Posterior vena cava (tissue), 2 donors: ENCODE measurements around the gene TMEM119. TPM values are rescaled to one million over a fixed set of nuclear protein-coding genes. Genes with fewer than 3 reads are reported as not detected.

Experiments used
- DNase-seq: peaks from one replicate; pipeline ENCODE4 v3.0.0-alpha.2; 2020; ENCODE audit warnings: low spot score
- intact Hi-C, 2 donors: fragments of 100-400 bp; cut with DNase I; formaldehyde crosslinking; loops; one replicate each; pipeline versions ENCODE4 v1.14.1 to v1.14.2; 2022 to 2023
- total RNA-seq, 2 donors: library from RNA; stranded (reverse); fragmentation: NEBNext Ultra II Directional; extraction: Animal tissue kit (Norgen Biotek cat#: 25700); gene quantifications; one replicate each; pipeline ENCODE4 v1.2.1, GENCODE V29; 2021
- donor health status: DM: yes; HTN: yes; CAD: no.
- donor health status: DM: yes; HTN: yes; CAD: no.

The TMEM119 gene
- total RNA-seq, 2 donors from 2014 or later: 12.7 to 72.5 TPM

DNA sequence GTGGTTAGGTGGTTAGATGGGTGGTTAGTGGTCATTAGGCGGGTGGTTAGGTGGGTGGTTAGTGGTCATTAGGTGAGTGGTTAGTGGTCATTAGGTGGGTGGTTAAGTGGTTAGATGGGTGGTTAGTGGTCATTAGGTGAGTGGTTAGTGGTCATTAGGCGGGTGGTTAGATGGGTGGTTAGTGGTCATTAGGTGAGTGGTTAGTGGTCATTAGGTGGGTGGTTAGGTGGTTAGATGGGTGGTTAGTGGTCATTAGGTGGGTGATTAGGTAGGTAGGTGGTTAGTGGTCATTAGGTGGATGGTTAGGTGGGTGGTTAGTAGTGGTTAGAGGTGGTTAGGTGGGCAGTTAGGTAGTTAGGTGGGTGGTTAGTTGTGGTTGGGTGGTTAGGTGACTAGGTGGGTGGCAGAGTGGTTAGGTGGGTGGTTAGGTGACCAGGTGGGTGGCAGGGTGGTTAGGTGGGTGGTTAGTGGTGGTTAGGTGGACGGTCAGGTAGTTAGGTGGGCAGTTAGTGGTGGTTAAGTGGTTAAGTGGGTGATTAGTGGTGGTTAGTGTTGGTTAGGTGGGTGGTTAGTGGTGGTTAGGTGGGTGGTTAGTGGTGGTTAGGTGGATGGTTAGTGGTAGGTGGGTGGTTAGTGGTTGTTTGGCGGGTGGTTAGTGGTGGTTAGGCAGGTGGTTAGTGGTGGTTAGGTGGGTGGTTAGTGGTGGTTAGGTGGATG is 8.0 kb upstream of the TMEM119 start:
- no peak for DNase-seq
- intact Hi-C loops: no loop called here

DNA sequence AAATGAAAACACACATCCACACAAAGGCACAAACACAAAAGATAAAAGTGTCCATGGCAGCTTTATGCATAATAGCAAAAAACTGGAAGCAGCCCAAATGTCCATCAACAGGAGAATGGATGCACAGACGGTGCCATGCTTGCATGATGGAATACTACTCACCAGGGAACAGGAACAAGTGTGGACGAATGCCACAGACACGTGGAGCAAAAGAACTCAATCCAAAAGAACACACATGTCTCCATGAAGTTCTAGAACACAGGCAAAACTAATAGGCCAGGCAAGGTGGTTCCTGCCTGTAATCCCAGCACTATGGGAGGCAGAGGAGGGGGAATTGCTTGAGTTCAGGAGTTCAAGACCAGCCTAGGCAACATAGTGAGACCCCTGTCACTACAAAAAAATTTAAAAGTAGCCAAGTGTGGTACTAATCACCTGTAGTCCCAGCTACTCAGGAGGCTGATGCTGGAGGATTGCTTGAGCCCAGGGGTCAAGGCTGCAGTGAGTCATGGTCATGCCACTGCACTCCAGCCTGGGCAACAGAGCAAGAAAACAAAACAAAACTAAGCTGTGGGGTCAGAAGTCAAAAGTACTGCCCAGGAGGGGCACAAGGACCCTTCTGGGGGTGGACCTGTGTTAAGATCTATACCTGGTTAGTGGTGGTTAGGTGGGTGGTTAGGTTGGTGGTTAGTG is 7.3 kb upstream of the TMEM119 start:
- intact Hi-C loops: no loop called here
- no peak for DNase-seq

DNA sequence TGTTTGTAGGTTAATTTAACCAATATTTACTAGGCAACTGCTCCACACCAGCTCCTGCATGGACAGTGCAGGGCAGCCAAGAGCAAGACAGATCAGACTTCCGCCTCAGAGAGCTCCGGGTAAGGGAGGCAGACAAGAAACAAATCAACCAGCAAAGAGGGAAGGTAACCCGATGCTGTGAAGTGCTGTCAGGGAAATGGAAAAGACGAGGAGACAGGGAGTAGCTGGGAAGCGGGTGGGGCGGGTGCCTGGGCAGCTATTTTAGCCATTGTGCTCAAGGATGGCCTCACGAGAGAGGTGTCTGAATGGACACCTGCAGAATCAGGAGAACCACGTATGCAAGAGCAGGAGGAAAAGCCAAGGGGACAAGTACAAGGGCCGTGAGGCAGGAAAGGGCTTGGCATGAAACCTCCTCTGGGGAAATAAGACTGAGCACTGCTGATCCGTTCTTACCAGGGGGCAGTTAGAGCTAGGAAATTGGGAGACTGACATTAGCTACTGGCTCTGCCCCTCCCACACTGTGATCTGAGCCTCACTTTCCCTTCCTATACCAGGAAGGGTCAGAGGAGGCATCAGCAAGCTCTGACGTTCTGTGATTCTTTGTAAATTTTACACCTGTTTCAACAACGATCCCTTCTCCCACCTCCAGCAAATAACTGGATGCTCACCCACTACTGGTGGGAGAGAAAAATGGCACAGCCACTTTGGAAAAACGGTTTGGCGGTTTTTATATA is 6.5 kb upstream of the TMEM119 start:
- intact Hi-C loops: no loop called here
- DNase-seq: no peak

DNA sequence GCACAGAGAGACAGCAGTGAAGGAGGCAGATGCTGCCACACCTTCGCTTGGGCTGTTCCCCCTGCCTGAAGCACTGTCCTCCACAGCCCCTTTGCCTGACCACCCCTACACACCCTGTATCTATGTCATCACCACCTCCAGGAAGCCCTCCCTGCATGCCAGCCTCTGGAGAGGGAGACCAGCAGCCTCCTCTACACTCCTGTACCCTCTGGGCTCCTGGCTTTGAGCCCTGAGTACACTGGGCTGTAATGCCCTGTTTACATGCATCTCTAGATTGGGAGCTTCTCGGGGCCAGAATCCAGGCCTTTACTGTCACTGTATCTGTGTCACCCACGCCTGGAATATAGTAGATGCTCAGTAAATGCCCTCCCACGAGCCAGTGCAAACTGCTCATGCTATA is 5.9 kb upstream of the TMEM119 start:
- intact Hi-C loops: no loop called here
- no peak for DNase-seq

DNA sequence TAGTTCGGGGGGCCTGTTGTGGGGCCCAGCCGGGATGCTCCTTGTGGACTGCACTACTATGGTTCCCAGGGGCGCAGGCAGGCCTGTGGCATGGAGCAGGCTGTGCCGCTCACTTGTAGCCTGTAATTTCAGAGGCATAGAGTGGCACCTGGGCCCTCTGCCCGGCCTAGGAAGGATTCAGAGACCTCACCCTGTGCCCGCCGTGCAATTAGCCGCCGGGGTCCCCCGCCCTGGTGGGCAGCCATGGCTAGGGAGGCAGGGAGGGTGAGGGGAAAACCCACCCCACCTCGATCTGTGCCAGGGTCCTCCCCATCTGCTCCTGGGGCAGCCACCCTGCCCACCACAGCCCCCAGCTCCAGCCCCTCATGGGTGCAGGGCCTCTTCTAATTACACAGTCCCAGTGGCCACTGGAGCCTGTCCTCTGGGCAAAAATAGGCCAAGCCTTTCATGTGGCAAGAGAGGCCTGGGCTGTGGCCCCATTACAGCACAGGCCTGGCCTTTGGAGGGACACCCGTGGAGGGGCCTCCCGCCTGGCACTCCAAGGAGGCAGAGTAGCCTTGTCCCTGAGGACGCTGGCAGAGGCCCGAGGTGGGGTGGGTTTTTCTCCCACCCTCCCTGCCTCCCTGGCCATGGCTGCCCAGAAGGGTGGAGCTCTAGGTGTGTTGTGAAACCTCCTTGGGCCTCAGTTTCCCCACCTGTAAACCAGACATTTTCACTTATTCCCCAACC is 5.3 kb upstream of the TMEM119 start:
- no peak for DNase-seq
- intact Hi-C loops: no loop called here

DNA sequence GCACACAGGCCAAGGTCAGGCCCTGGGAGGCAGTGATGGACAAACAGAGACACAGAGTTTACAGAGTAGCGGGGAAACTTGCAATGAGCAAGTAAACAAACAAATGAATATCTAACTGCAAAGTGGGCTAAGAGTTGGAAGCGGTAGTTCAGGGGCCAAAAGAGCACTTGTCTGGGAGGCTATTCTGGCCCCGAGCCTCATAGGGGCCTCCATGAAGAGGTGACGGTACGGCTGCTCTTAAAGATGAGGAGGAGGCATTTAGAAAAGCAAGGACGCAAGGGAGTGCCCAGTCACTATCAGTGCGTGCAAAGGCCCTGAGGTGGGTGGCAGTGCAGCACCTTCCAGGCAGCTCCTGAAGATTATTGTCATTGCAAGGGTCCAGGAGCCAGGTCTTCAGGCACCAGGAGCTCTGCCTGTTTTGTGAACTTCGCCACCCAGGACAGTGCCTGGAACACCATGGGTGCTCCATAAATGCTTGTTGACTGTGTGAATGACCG is 4.4 kb upstream of the TMEM119 start:
- no peak for DNase-seq
- intact Hi-C loops: no loop called here

DNA sequence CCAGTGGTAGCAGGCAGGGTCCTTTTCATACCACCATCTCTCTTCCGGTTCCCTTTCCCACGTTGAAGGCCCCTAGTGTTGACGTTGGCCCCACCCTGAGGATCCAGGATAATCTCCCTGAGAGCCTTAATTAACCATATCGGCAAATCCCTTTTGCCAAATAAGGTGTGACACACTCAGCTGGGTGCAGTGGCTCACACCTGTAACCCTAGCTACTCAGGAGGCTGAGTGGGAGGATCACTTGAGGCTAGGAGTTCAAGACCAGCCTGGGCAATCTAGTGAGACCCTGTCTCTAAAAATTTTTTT is 2.8 kb upstream of the TMEM119 start:
- intact Hi-C loops: no loop called here
- DNase-seq: no peak

DNA sequence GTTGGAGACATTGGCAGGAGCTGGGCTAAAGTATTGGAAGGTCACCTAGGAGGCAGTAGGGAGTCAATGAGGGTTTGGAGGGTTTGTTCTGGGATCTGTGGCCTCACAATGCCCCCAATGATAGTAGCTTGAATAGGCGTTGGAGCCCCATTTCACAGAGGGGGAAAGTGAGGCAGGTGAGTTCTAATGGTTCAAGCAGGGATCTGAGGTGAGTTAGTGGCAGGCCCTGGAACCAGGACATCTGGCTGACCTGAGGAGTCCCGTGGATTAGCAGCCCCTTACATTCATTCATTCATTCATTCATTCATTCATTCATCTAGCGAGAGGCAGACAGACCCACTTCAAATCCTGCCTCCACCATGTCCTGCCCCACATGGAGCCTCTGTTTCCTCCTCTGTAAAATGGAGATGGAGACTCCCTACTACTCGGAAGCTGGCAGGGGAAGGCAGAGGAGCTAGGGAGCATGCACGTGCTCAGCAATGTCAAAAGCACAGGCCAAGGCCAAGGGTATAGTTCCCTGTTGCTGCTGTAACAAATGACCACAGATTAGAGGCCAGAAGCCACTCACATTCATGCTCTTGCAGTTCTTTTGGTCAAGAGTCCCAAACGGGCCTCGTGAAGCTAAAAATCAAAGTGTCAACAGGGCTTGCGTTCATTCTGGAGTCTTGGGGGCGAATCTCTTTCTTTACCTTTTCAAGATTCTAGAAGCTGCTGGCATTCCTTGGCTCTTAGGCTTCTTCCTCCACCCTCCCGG is 2.2 kb upstream of the TMEM119 start:
- intact Hi-C loops: no loop called here
- DNase-seq: no peak

DNA sequence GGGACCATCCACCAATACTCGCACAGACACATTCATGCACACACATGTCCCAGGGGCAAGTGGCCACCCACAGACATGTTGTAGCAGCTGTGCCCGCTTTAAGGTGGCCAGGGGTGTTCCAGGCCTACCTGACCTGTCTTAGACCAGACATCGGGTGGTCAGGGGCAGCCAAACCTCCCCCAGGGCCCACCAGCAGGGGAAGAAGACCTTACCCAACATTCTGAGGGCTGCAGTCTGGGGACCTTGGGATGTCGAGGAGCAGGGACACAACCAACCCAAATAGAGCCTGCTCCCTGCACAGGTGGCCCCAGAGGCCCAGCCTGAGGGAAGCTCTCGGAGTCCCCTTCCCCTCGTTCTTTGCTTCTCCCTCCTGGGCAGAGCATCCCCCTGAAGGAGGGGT is 1.7 kb upstream of the TMEM119 start:
- intact Hi-C loops: no loop called here
- no peak for DNase-seq

DNA sequence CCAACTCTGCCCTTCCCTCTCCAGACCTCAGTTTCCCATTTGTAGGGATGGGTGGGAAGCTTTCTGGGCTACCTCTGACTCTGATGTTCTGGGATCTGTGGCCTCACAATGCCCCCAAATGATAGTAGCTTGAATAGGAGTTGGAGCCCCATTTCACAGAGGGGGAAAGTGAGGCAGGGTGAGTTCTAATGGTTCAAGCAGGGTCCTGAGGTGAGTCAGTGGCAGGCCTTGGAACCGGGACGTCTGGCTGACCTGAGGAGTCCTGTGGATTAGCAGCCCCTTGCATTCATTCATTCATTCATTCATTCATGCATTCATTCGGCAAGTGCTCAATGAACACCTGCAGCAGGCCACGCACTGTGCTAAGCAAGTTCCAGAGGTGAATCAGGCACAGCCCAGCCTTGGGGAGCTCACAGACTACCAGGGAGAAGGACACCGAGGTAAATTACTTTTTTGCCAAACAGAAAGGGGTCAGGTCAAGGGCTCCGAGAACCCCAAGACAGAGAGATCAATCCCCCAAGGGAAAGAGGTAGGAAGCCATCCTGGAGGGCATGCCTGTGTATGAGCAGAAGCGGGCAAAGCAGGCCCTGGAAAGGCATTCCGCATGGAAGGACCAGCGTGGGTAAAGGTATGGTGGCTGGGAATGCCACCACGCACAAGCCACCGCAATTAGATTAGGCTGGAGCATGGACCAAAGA is 818 bp upstream of the TMEM119 start:
- DNase-seq: no peak
- intact Hi-C loops: no loop called here

DNA sequence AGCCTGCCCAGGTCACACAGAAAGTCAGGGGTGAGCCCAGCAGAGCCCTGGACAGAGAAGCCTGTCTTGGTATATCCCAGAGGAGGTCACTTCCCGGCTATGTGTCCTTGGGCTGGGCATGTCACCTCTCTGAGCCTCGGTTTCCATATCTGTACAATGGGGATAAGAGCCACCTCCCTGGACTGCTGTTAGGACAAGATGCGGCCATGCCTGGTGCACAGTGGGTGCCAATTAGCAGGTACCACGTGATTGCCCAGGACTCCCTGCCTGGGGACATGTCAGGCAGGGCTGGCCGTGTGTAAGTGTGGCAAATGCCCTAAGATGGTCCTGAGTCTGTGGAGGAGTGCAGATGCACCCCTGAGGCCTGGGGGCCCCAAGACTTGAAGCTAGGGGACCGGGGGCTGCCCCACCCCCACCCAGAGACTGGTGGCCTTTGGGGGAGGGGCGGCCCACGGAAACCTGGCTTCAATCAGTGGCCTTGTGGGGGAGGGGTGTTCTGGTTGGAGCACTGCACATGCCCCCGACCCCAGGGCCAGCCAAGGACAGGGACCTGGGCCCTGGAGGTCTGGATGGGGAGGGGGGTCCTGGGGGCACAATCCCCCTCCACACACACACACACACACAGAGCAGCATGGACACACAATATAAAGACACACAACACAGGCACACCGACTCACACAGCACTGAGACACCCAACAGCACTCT is 878 bp downstream of the TMEM119 start:
- intact Hi-C loops: no loop called here
- no peak for DNase-seq

DNA sequence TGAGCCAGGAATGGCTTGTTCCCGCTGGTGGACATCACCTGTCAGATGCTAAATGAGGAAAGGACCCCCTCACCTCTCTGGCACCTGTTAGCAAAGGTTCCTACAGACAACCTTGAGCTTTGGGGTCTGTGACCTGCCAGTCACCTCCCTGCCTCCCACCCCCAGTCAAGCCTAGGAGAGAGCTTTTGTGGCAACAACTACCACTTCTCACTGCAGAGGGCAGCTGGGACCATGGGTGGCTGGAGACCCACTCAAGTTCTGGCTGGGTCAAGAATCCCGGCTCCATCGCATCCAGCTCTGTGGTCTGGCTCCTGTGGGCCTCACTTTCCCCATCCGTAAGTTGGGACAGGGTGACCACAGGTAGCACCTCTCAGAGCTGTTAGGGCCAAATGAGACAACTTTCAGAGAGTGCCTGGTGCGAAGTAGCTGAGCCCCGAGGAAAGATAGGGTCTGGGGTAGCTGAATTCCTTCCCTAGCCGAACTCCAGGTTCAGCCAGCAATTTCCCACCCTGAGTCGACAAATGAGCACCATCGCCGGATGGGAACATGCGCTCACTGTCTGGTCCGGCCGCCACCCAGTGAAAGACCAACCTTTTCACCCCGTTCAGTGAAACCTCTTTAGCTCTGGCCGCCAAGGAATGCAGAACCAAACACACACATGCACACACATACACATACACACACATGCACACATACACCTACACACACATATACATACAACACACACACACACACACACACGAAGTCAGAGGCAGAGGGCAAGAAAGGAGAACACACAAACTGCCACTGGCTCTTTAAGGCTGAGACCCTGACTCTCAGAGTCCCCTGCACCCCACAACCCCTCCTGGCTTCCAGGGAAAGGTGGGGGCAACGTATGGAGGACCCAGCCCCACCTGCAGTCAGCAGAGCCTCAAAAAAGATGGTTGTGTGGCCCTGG is 1.9 kb downstream of the TMEM119 start:
- no peak for DNase-seq
- intact Hi-C loops: no loop called here

DNA sequence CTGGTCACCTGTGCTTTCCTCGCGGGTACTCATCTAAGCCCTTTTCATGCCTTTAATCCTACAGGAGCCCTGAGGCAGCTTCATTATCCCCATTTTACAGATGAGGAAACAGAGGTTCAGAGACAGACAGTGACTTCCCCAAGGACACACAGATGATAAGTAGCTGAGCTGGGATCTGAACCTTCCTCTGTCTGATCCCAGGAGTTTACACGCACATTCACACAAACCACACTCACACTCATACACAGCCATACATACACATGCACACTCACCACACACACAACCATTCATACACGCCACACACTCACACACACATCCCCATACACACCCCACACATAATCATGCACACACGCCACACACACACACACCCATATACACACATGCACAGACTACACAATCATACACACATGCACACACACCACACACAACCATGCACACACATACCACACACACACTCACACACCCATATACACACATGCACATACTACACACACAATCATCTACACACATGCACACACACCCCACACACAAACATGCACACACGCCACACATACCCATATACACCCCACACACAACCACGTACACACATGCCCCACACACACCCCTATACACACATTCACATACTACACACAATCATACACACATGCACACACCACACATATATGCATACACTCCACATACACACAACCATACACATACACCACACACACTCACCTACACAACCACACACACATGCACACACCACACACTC is 2.7 kb downstream of the TMEM119 start:
- intact Hi-C loops: no loop called here
- peak; percentile 51 for DNase-seq

DNA sequence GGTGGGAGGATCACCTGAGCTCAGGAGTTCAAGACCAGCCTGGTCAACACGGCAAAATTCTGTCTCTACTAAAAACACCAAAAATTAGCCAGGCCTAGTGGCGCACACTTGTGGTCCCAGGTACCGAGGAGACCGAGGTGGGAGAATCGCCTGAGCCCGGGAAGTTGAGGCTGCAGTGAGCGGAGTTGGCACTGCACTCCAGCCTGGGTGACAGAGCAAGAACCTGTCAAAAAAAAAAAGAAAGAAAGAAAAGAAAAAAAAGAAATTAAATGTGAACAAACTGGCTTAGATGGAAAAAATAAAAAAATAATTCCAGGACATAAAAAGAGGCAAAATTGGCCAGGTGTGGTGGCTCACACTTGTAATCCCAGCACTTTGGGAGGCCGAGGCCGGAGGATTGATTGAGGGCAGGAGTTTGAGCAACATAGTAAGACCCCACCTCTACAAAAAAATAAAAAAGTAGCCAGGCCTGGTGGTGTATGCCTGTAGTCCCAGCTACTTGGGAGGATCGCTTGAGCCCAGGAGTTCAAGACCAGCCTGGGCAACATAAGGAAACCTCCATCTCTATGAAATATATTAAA is 3.5 kb downstream of the TMEM119 start:
- peak; percentile 53 for DNase-seq
- intact Hi-C loops: no loop called here

DNA sequence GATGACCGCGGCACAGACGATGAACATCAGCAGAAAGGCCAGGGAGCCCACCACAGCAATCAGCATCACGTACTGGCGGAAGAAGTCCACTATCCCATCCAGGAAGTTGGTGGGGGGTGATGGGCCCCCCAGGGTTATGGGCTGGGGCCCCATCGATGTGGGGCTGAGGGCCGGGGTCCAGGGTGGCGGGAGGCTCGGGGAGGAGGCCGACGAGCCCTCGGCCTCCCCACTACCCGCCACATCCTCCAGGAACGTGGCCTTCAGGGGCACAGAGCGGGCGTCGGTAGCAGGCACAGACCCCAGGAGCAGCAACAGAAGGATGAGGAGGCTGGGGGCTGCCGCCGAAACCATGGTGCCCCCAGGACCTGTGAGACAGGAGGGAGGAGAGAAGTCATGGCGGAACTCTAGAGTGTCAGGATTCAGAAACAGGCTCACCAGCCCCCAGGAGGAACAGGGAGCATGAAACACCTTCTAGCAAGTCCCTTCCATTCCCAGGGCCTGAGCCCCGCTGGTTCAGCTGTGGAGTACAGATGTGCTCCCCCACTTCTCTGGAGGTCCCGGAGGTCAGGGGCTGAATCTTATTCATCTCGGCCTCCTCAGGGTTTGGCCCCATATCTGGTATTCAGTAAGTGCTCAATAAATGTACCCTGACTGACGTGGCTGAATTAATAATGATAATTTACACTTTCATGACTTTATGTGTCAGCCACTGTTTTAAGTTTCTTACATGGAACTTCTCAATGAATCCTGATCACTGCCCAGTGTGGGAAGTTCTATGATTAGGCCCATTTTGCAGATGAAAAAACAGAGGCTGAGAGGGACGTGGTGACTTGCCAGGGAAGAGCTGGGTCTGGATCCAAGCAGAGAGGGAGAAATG is 5.6 kb downstream of the TMEM119 start:
- intact Hi-C loops: no loop called here
- peak; percentile 57 for DNase-seq
